Osteocyte (in vitro differentiated cells): ENCODE measurements around the gene R3HDM4. TPM values are rescaled to one million over a fixed set of nuclear protein-coding genes. Genes with fewer than 3 reads are reported as not detected.

Experiments
- DNase-seq: peaks from one replicate; pipeline ENCODE4 v3.0.0; 2021; ENCODE audit warnings: mixed read lengths; ENCODE audit not compliant: unreplicated experiment; ENCODE audit errors: extremely low spot score
- H3K27ac Mint-ChIP-seq: one replicate; pipeline ENCODE4 v1.8.0; 2021; ENCODE audit warnings: mild to moderate bottlenecking, mixed read lengths; ENCODE audit not compliant: unreplicated experiment
- H3K27me3 Mint-ChIP-seq: one replicate; pipeline ENCODE4 v1.8.0; 2021; ENCODE audit warnings: mixed read lengths; ENCODE audit not compliant: unreplicated experiment
- H3K36me3 Mint-ChIP-seq: one replicate; pipeline ENCODE4 v1.8.0; 2021; ENCODE audit warnings: mixed read lengths; ENCODE audit not compliant: unreplicated experiment
- H3K4me1 Mint-ChIP-seq: one replicate; pipeline ENCODE4 v1.8.0; 2021; ENCODE audit warnings: mixed read lengths; ENCODE audit not compliant: unreplicated experiment
- H3K4me3 Mint-ChIP-seq: one replicate; pipeline ENCODE4 v1.8.0; 2021; ENCODE audit warnings: mild to moderate bottlenecking, moderate library complexity, mixed read lengths; ENCODE audit not compliant: unreplicated experiment
- H3K9me3 Mint-ChIP-seq: one replicate; pipeline ENCODE4 v1.8.0; 2021; ENCODE audit warnings: mixed read lengths; ENCODE audit not compliant: unreplicated experiment
- CTCF ChIP-seq: fragments of 200-600 bp; sonication (generic); IDR thresholded peaks from 2 replicates; pipeline ENCODE4 v1.5.0; 2021; ENCODE audit warnings: antibody characterized with exemption, mild to moderate bottlenecking, moderate library complexity
- total RNA-seq: library from RNA; stranded (reverse); gene quantifications from 2 replicates; pipeline ENCODE4 v1.2.1, GENCODE V29; 2021

R3HDM4 gene
- total RNA-seq, 1 donor from 2014 or later, result 63.5 TPM

DNA sequence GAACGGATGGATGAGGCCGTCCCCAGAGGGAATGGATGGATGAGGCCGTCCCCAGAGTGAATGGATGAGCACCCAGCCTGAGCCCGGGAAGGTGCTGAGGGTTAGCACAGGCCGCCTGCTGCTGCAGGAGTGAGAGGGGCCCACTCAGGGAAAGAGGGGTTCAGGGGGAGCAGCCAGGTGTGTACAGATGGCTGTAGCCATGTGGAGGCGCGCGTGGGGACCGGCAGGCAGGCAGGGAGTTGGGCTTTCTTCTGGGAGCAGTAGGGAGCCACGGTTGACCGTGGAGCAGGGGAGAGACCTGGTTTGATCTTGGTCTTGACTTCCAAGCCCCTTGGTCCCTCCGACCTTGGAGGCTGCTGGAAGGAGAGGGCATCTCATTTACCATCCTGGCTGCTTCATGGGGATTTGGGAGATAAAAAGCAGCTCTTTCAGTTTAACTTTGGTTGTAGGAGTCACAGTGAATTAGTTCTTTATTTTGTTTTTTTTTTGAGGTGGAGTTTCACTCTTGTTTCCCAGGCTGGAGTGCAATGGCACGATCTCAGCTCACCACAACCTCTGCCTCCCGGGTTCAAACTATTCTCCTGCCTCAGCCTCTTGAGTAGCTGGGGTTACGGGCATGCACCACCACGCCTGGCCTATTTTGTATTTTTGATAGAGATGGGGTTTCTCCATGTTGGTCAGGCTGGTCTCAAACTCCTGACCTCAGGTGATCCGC lies 37.5 kb upstream of the R3HDM4 start:
- peak overlapping the region; percentile 10 for H3K27ac Mint-ChIP-seq
- no peaks in the 10 kb centered on the region for H3K27me3 Mint-ChIP-seq

DNA sequence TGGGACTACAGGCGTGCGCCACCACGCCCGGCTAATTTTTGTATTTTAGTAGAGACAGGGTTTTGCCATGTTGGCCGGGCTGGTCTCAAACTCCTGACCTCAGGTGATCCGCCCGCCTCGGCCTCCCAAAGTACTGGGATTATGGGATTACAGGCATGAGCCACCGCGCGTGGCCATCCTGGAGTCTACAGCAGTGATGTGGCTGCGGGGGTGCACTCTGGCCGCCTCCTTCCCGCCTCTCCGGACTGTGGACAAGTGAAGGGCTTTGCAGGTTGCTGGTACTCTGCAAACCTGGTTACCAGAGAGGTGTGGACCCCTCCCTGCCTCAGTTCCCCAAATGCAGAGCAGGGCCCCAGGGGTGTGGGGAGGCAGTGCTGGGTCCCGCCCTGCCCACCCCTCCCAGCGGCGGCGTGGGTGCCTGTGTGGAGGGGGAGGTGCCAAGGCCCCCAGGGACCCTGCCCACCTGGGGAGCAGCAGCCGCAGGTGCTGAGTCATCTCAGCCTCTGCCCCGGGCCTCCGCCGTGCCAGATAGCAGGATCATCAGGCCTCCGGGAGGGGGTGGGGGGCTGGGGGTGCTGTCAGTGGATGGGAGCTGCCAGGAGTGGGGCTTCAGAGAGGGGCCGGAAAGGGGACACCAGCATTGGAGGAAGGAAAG lies 36.0 kb upstream of the R3HDM4 start:
- H3K4me3 Mint-ChIP-seq, result no peak overlapping the region
- H3K27me3 Mint-ChIP-seq, result no peaks in the 10 kb centered on the region
- no peaks in the 10 kb centered on the region for H3K36me3 Mint-ChIP-seq
- H3K4me1 Mint-ChIP-seq, result peaks cover 32% of the 10 kb centered on the region
- no peak overlapping the region for H3K27ac Mint-ChIP-seq
- DNase-seq, result no peak
- TF ChIP-seq CTCF, result no peak
- H3K9me3 Mint-ChIP-seq, result no peaks in the 10 kb centered on the region

More for the DNA sequence above, 37.5 kb upstream of the R3HDM4 start:
- H3K9me3 Mint-ChIP-seq, result no peaks in the 10 kb centered on the region
- peaks cover 28% of the 10 kb centered on the region for H3K4me1 Mint-ChIP-seq
- no peak overlapping the region for H3K4me3 Mint-ChIP-seq
- TF ChIP-seq CTCF, result no peak
- no peaks in the 10 kb centered on the region for H3K36me3 Mint-ChIP-seq
- no peak for DNase-seq

DNA sequence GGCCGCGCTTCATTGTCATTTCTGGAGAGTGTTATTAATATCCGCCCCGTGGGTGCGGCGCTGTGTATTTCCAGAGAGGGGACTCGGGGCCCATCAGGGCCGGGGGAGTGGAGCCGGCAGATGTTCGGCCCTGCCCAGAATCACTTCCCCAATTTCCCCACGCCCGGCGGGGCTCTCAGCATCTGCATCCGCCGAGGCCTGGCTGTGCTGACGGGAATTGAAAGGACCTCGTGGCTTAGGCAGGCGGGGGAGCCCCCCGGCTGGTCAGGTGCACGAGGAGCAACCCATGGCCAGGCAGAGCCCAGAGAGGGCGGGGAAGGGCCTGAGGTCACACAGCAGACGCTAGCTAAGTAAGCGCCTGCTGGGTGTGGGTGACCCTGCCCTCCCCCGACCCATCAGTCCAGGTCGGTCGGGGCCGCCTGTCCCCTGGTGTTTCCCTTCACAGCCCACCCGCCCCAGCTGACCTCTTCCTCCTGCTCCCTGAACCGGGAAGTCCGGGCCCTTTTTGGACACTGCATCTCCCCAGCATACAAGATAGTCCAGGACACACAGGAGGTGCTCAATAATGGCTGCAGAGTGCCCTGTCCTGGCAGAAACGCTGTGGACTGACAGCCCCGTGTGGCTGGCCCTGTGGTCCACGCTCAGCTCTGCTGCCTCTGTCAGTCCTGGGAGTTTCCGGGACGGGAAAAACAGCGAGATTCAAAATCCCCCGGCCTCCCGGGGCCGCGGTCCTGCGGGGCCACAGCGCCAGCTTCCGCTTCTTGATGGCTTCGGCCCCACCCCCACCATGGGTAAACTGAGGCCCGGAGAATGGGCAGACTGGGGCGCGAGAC lies 34.9 kb upstream of the R3HDM4 start:
- no peak for TF ChIP-seq CTCF

GRCh38 chr19:947090-947706 lies 34.2 kb upstream of the R3HDM4 start:
- Mint-ChIP-seq H3K27me3 (no peaks in the 10 kb centered on the region), H3K27ac (no peak overlapping the region), H3K36me3 (peaks cover 3% of the 10 kb centered on the region), H3K9me3 (no peaks in the 10 kb centered on the region), H3K4me1 (peaks cover 20% of the 10 kb centered on the region), H3K4me3 (no peak overlapping the region)
- no peak for DNase-seq
- TF ChIP-seq CTCF, result no peak

More for the DNA sequence above, 34.9 kb upstream of the R3HDM4 start:
- Mint-ChIP-seq H3K9me3 (no peaks in the 10 kb centered on the region), H3K36me3 (peaks cover 3% of the 10 kb centered on the region), H3K4me1 (peaks cover 24% of the 10 kb centered on the region), H3K4me3 (no peak overlapping the region), H3K27me3 (no peaks in the 10 kb centered on the region), H3K27ac (no peak overlapping the region)
- DNase-seq, result no peak
